GM21515 (cell line): Measurements from ENCODE around the gene NUDT8.

Experiments used
- ATAC-seq: cut with Tn5 transposase; IDR thresholded peaks from one replicate; pipeline ENCODE4 v1.9.1; 2021; ENCODE audit not compliant: unreplicated experiment

NUDT8 gene, protein sequence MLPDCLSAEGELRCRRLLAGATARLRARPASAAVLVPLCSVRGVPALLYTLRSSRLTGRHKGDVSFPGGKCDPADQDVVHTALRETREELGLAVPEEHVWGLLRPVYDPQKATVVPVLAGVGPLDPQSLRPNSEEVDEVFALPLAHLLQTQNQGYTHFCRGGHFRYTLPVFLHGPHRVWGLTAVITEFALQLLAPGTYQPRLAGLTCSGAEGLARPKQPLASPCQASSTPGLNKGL

DNA sequence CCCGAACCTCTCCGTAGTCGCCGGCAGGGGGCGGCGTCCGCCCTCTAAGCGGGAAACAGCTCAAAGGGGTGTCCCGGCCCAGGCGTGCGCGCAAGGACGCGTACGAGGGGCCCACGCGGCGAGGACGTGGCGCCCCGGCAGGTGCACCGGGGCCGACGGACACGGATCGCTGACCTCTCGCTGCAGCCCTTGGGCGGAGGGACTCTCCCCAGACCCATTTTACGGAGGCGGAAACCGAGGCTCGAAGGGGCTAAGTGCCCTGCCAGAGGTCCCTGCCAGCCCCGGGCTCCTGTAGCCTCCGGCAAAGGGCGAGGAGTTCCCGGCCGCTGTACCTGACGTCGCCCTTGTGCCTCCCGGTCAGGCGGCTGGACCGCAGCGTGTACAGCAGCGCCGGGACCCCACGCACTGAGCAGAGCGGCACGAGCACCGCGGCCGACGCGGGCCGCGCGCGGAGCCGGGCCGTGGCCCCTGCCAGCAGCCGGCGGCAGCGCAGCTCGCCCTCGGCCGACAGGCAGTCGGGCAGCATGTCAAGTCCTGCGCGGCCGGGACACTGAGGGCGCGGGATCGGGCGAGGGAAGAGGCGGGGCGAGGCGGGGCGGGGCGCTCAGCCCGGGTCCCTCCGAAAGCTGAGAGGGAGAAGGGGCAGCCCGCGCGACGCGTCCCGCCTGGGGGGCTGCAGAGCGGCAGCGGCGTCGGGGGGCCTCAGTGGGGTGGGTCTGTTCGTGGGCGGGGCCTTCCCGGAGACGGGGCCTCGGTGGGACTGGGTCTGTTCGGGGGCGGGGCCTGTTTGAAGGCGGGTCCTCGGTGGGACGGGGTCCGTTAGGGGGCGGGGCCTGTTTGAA, at the start of gene NUDT8:
Gene NUDT8, minus strand, starts transcription at position 552 of the 842 bp plus-strand sequence. Its CDS starts 26 bp downstream, at position 526.
- peak; percentile 36 for ATAC-seq

DNA sequence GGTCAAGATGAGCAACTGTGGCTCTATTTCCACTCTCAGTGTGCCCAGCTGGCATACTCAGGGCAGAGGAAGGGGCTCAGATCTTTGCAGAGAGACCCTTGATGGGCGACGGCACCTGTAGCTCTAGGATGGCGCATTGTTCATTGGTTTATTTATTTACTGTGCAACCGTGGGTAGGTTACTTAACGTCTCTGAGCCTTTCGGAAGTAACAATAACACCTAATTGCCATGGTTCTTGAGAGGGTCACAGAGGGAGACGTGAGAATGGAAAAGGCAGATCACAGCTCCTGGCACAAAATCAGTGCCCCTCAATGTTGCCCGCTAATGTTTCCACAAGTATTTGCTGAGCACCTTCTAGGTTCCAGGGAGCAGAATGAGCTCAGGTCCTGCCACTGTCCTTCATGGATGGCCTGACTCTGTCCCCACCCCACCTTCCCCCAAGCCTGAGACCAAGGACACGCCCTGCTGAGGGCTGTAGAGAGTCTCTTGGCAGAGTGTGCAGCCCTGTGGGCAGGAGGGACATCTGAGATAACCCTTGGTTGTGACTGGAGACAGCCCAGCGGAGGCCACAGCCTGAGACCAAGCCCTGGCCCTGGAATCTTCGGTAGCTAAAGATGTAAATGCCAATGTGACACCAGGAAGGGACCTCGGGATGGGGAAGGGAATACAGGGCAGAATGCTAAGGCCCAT, 45.5 kb upstream of the NUDT8 start:
- no peak for ATAC-seq

DNA sequence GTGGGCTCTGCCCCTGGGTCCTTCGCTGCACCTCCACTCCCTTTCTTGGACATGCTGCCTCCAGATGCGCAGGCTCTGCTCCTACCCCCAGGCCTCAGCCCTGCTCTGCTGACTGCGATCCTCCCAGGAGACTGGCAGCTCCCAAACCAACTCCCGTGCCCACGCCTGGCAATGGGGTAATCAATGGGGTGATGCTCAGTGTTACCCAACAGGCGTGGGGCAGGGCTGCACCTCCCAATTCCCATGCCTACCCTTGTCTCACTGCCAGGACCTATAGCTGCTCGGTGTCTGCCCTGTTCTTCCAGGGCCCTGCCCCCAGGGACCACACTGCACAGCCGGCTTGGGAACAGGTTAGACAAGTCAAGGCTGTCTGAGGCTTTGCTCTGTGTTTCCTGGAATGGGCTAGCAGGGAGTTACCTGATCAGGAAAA, 44.7 kb upstream of the NUDT8 start, which contains the start of gene ALDH3B2:
Gene ALDH3B2, minus strand, starts transcription at position 182 of the 430 bp plus-strand sequence. CDS start 7,688 bp downstream, outside the sequence.
- no peak for ATAC-seq

DNA sequence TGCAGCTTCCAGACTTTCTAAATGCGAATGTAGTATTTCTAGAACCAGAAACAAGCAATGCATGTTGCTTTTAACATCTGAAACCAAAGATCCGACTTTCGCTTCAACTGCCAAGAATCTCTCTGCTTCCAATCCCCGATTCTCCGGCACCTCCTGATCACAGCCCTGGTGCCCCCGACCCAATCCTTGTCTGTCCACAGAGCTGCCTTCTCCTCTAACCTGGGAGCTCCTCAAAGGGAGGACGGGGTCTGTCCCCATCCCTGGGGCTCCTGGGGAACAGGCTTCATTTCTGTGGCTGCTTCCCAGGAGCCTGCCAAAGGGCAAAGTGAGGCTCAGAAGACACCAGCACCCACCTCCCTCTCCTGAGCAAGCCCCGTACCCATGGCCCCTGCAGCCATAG, 44.2 kb upstream of the NUDT8 start:
- no peak for ATAC-seq

DNA sequence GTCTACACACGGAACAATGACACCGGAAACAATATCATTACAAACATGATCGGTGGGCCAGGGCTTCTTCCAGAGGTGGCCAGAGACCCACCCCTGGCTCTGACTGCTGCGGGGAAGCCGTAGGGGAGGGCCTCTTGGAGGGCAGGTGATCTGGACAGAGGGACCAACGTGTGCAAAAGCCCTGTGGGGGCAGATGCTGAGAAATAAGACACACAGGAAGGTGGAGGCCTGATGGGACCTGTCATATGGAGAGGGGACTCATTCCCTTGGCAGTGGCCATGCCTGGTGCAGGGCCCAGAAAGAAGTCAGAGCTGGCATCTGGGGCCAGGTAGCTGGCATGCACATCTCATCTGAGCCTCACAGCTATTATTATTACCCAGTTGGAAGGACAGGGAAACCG, 43.6 kb upstream of the NUDT8 start:
- no peak for ATAC-seq

DNA sequence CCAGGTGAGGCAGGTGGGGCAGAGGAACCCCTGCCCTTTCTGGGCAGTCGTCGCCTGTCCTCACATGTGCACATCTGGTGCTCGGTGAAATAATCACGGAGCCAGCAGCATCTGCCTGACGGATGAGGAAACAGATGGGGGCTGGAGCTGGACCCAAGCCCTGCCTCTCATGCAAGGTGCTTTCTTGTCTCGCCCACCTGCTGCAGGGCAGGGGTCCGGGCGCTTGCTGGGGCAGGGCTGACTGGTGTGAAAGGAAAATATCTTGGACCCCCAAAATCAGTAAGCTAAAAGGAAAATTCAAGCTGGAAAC, 41.4 kb upstream of the NUDT8 start:
- no peak for ATAC-seq

DNA sequence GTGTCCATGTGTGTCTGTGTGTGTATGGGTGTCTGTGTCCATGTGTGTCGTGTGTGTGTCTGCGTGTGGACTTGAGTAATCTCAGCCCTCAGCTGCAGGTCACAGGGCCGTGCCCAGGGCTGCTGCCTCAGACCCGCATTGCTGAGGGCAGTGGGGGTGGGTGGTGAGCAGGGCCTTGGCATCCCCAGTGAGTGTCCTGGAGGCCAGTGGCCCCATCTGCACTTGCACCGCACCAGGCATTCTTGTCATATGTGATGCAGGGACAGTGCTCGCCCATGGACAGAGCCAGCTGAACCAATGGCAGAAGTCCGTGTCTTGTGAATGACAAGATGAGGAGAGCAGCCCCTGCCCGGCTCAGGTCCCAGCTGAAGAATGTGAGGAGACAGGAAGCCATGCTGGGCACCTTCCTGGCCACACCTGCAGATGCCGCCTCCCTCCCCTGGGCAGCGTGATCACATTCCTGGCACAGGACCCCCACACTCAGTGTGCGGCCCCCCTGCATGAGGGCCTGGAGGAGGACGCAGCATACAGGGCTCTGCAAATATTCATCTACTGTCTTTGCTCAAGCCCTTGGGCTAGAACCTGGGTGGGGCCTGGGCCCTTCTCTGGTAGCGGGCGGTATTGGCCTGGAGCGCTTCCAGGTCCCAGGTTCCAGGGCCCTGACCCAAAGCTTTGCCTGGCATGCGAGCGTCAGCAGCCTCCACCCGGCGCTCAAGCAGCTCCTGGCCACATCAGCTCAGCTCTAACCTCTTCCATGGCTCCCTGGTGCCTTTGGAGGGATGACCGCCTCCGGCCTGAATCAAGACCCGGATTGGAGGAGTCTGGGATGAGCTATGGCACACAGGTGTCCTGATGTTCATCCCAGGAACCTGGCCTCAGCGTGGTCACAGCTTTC, 40.8 kb upstream of the NUDT8 start:
- ATAC-seq: no peak

DNA sequence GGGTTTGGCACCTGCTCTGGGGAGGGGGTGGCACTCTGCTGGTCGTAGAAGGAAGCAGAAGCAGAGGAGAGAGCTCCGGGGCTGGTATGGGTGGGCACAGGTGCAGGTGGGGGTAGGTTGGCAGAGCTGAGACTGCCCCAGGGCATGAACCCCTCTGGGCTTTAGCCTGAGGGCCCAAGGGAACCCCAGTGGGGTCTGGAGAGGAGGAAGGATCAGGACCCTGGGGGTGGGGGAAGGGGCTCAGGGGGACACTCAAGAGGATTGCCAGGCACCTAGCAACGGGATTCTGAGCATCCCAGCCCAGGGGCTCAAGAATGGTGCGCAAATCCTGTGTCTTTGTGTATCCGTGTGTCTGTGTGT, 38.4 kb upstream of the NUDT8 start:
- ATAC-seq: no peak

DNA sequence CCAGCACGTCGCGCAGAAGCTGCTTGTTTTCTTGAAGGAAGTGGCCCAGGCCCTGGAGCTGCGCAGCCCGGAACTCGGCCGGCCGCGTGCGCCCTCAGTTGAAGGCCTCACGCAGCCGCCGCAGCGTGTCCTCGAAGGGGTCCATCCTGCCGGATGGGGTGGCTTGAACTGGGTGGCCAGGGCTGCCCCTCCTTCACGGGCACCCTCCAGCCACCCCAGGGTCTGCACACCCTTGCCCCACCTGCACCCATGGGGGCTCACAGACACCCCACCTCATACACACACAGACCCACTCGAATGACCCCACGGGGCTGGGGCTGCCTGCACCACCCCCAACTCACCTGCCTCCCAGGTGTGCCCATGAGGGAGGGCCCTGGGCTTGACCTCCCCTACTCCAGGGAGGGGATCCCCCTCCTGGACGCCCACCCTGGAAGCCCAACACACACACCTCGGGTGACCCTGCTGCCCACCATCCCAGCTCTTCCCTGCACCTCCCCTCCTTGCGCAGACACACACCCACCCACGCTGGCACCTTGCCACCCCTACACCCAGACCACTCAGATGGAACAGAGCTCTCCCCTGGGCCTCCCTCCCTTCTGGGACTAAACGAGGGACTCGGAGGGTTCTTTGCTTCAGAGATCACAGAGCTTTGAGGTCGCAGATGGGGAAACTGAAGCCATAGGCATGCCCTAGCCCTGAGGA, 37.9 kb upstream of the NUDT8 start:
- no peak for ATAC-seq

DNA sequence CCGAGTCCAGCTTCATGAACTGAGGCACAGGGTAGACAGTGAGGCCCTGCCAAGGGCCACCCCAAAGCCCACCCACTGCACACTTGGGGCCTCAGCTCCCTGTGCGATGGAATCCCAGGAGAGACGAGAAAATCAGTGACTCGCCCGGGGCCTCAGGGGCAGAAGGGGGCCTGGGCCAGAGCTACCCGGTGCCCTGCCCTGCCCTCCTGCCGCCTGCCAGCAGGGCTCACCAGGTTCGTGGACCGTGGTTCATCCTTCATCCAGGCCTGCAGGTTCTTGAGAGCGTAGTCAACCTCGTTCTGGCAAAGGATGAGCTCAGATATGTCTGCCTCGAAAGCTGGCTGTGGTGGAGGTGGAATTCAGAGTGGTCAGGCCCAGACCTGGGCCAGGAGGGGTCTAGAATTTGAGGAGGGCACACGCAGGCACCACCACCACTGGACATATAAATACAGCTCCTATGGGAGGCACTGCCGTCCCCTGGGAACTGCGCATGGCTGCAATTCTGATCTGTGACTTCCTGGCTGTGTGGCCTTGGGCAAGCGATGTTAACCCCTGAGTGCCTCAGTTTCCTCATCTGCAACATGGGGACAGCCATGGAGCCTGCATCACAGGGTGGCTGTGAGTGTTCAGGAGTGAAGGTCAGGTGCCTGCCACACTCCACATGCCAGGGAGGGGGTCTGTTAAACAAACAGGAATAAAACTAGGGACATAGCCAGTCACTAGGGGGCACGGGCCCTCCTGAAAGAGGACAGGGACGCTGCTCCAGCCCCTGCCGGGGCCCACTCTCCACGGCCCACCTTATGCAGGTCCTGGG, 37.1 kb upstream of the NUDT8 start:
- ATAC-seq: no peak

DNA sequence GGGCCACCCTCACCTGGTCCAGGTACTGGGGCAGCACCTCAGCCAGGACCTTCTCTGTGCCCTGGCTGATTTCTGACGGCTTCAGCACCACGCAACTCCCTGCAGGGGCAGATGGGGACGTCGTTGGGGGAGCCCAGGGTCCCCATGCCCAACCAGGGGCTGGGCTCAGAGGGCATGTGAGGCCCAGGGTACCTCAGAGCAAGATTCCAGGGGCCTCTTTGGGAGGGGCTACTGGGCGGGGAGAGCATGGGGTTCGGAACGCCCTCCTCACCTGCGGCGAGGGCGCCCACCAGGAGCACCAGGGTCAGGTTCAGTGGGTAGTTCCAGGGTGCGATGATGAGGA, 36.5 kb upstream of the NUDT8 start:
- ATAC-seq: no peak

DNA sequence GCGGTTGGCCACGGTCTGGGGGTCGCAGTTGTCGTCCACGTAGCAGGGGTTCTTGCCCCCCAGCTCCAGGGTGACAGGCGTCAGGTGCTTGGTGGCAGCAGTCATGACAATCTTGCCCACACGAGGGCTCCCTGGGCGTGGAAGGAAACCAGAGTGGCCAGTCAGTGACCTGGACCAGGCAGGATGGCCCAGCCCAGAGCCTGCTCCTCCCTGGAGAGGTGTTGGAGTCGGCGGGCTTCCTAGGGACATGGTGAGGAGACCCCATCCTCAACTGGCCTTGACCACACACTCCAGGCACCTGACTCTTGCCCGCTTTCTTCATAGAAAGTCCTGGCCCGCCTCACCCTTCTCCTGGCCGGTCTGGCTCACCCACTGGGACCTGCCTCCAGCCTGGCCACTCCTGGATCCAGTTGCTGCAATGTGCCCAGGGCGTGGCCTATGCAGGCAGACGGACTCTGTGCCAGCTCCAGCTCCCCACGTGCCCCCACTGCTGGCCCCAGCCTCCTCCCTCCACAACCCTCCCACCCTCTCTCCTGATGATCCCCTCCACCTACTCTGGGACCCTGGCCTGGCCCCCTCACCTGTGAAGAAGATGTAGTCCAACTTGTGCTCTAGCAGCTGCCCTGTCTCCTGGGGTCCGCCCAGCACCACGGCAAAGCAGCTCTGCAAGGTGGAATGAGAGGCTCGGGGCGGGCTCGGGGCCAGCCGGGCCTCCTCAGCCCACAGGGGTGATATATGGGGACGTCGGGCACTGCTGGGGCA, 36.0 kb upstream of the NUDT8 start:
- ATAC-seq: no peak

DNA sequence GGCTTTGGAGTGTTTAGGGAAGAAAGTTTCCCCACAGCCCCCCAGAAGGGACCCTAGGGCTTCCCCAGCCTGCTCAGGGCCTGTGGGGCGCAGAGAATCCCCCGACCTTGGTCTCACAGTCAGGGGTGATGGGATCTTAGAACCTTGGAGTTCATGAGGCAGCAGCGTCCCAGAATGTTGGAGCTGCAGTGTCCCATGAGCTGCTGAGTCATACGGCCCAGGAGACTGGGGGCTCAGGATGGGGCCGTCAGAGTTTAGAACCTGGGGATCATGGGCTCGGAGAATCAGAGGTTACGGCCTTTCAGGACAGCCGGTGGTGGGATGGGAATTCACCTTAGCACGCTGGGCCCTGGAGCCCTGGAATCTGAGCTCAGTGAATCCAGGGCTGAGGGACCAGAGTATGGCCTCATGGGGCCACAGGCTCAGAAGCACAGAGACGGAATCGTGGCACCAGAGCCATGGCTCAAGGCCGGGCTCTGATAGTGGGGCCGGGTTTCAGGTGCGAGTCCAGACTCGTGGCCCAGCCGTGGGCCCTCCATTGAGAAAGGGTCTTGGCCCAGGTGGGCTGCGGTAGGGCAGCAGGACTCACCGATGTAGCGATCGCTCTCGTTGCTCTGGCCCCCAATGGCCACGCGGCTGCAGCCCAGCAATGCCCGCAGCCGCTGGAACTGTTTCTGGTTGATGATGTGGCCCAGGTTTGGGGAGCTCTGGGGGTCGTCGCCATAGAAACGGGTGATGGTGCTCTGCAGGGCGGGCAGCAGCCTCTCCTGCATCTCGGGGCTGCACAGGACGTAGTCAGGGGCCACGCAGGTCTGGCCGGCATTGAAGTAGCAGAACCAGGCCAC, 35.2 kb upstream of the NUDT8 start:
- no peak for ATAC-seq

DNA sequence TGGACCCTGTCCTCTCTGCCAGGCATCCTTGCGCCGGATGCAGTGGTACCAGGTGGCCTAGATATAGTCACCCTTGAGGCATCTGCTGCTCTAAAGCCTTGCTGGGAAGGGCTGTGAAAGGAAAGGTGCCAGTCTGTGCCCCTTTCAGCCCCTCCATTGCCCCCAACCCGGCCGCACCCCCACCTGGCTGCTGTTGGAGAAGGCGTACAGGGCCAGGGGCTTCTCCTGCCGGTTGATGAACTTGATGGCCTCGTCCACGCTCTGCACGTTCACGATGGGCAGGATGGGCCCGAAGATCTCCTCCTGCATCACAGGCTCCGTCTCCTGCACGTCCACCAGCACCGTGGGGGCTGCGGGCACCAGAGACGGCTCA, 34.5 kb upstream of the NUDT8 start:
- ATAC-seq: no peak

DNA sequence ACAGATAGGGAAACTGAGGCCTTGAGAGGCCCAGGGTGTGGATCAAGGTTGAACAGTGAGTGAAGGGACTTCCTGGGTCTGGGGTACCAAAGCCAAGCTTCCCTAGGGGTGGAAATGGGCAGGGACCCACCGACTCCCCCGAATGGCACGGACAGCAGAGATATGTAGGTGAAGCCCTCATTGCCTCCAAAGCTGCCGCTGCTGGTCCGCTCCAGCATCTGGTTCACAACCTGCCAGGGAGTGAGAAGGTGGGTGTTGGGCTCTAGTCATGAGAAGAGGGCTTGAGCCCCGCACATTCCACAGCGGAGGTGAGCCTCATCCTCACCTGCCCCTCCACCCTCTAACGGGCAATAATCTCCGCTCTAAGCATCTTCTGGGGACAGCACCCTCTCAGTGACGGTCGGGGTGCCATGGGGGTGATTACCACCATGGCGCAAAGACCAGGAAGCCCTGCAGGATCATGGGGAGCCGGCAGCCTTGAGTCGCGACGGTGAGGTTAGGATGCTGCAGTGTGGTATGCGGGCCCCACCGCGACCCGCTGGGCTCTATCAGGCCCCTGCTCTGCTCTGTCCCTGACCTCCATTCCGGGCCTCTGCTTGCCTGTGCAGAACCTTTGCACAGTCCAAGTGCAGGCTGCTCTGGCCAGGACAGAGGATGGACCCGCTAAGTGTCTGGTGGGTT, 33.9 kb upstream of the NUDT8 start:
- no peak for ATAC-seq

DNA sequence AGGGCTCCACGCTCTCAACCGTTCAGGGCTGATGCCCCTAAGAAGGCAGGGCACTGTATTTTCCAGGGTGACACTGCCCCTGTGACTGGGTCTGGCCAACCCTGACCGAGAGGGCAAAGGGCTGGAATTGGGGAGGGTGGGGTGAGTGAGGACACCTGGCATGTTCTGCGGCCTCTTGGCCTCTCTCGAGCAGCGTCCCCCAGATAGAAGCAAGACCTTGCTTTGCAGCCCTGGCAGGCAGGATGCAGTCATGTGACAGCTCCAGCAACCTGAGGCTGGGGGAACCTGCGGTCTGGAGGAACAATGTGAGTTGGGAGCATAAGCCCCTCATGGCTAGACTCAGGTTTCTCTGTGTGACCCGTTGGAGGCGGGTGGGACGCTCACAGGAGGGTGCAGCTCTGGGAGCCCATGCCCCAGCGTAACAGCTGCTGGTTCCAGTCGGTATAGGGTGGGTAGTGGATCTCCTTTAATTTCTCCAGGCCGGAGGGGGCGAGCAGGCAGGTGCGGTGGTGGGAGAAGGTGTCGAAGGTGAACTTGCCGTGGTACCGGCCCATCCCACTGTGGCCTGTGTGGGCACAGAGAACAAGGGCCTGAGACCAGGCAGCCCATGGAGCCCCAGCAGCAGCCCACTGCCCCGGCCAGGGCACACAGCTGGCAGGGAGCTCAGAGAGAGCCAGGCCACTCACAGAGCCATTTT, 33.2 kb upstream of the NUDT8 start:
- ATAC-seq: no peak
